ENCODE data around the gene C19orf85. TPM values are rescaled to one million over a fixed set of nuclear protein-coding genes. Genes with fewer than 3 reads are reported as not detected.

The C19orf85 gene
- total and polyA plus RNA-seq, 4 donors, result not detected

- H3K27ac ChIP-seq (ENCODE audit: low read depth in 1 of 2, low read length in 2 of 2), result no peak overlapping the region
- H3K9me3 ChIP-seq (ENCODE audit: control insufficient read depth in 4 of 4, low read length in 3 of 4), result no peaks in the 10 kb centered on the region
- peak; percentile 84 for DNase-seq (ENCODE audit: low spot score)
- WGBS, result 44% methylated on average over 34 of the region's 34 CpGs
- no peaks in the 10 kb centered on the region for H3K27me3 ChIP-seq (ENCODE audit: control insufficient read depth in 4 of 4, insufficient read depth in 4 of 4, low read length in 3 of 4)
- H3K9ac ChIP-seq (ENCODE audit: low read depth in 1 of 2, low read length in 2 of 2), result no peak overlapping the region
- H3K36me3 ChIP-seq (ENCODE audit: control insufficient read depth in 4 of 4, insufficient read depth in 3 of 4, low read depth in 1 of 4, low read length in 3 of 4), result peaks cover 0 to 13% (median 4%) of the 10 kb centered on the region in 4 donors
- peaks cover 0 to 2% (median 0%) of the 10 kb centered on the region in 4 donors for H3K4me1 ChIP-seq (ENCODE audit: control insufficient read depth in 4 of 4, insufficient read depth in 4 of 4, low read length in 3 of 4)
- no peak overlapping the region for H3K4me3 ChIP-seq (ENCODE audit: low read depth in 1 of 3, low read length in 3 of 3)
- TF ChIP-seq RXRA (IDR thresholded peaks at IDR 0.05) (no peak), SP1 (IDR thresholded peaks at IDR 0.05) (peak; percentile 20)
Observed at GRCh38 chr19:55452749-55453346, 11.7 kb downstream of the C19orf85 start.

GRCh38 chr19:55451965-55452748, 12.4 kb downstream of the C19orf85 start:
- H3K27me3 ChIP-seq (ENCODE audit: control insufficient read depth in 4 of 4, insufficient read depth in 4 of 4, low read length in 3 of 4), result no peaks in the 10 kb centered on the region
- no peak for DNase-seq (ENCODE audit: low spot score)
- H3K4me1 ChIP-seq (ENCODE audit: control insufficient read depth in 4 of 4, insufficient read depth in 4 of 4, low read length in 3 of 4), result peaks cover 0 to 2% (median 0%) of the 10 kb centered on the region in 4 donors
- H3K9ac ChIP-seq (ENCODE audit: low read depth in 1 of 2, low read length in 2 of 2), result no peak overlapping the region
- peaks cover 0 to 13% (median 4%) of the 10 kb centered on the region in 4 donors for H3K36me3 ChIP-seq (ENCODE audit: control insufficient read depth in 4 of 4, insufficient read depth in 3 of 4, low read depth in 1 of 4, low read length in 3 of 4)
- H3K9me3 ChIP-seq (ENCODE audit: control insufficient read depth in 4 of 4, low read length in 3 of 4), result no peaks in the 10 kb centered on the region
- TF ChIP-seq CTCF (IDR thresholded peaks at IDR 0.05; ENCODE audit: low read depth, low read length, missing input control), result no peak
- no peak for TF ChIP-seq RAD21 (IDR thresholded peaks at IDR 0.05)
- no peak for TF ChIP-seq MAX (IDR thresholded peaks at IDR 0.05)
- no peak for TF ChIP-seq FOXA1 (IDR thresholded peaks at IDR 0.05)
- no peak for TF ChIP-seq JUND (IDR thresholded peaks at IDR 0.05)
- TF ChIP-seq ATF3 (IDR thresholded peaks at IDR 0.05), result no peak
- no peak for TF ChIP-seq RXRA (IDR thresholded peaks at IDR 0.05)
- H3K27ac ChIP-seq (ENCODE audit: low read depth in 1 of 2, low read length in 2 of 2), result no peak overlapping the region
- H3K4me3 ChIP-seq (ENCODE audit: low read depth in 1 of 3, low read length in 3 of 3), result no peak overlapping the region
- 11% methylated on average over 57 of the region's 57 CpGs for WGBS

GRCh38 chr19:55451163-55451964, 13.2 kb downstream of the C19orf85 start:
- no peak overlapping the region for H3K4me3 ChIP-seq (ENCODE audit: low read depth in 1 of 3, low read length in 3 of 3)
- H3K9me3 ChIP-seq (ENCODE audit: control insufficient read depth in 4 of 4, low read length in 3 of 4), result no peaks in the 10 kb centered on the region
- TF ChIP-seq CTCF (IDR thresholded peaks at IDR 0.05; ENCODE audit: low read depth, low read length, missing input control) (no peak), HNF4A (conservative IDR thresholded peaks at IDR 0.05) (no peak)
- H3K9ac ChIP-seq (ENCODE audit: low read depth in 1 of 2, low read length in 2 of 2), result no peak overlapping the region
- DNase-seq (ENCODE audit: low spot score), result no peak
- H3K4me1 ChIP-seq (ENCODE audit: control insufficient read depth in 4 of 4, insufficient read depth in 4 of 4, low read length in 3 of 4), result peaks cover 0 to 2% (median 0%) of the 10 kb centered on the region in 4 donors
- H3K27ac ChIP-seq (ENCODE audit: low read depth in 1 of 2, low read length in 2 of 2), result no peak overlapping the region
- no peaks in the 10 kb centered on the region for H3K27me3 ChIP-seq (ENCODE audit: control insufficient read depth in 4 of 4, insufficient read depth in 4 of 4, low read length in 3 of 4)
- H3K36me3 ChIP-seq (ENCODE audit: control insufficient read depth in 4 of 4, insufficient read depth in 3 of 4, low read depth in 1 of 4, low read length in 3 of 4), result peaks cover 0 to 11% (median 3%) of the 10 kb centered on the region in 4 donors
- 4% methylated on average over 80 of the region's 80 CpGs for WGBS

Measured in liver (tissue), 9 donors.